Measurements from ENCODE around the gene ZNF90. TPM values are rescaled to one million over a fixed set of nuclear protein-coding genes. Genes with fewer than 3 reads are reported as not detected.
"Not testable (repeated sequence)": the region's sequence is repeated elsewhere in the genome, so short reads cannot be mapped to it uniquely, and the experiment has no call there.

Gene ZNF90
- total and polyA plus RNA-seq, 10 of the 15 experiments (the other 5 are each of a cell fraction or from before 2014, with no cell fraction given) = 0.06 to 1.3 (median 0.18) TPM; not detected in 1

- ChIA-PET RAD21 (ENCODE audit: unreplicated experiment) (no interaction called here), CTCF (no interaction called here), POLR2A (no interaction called here), SMC1A (ENCODE audit: uncharacterized antibody, unreplicated experiment) (no interaction called here)
- intact Hi-C loops (cut with micrococcal nuclease; ENCODE audit: unreplicated experiment) (no loop called here), in situ Hi-C loops (cut with MboI) (no loop called here)
- Histone ChIP-seq H3K79me2 (ENCODE audit: control insufficient read depth, insufficient read depth, low read length) (no peaks in the 10 kb centered on the region), H3K9ac (ENCODE audit: control insufficient read depth, insufficient read depth, low read length) (no peak overlapping the region), H2AFZ (ENCODE audit: control insufficient read depth, low read depth, low read length) (no peak overlapping the region), H3K4me3 (no peak overlapping the region), H3K36me3 (ENCODE audit: control insufficient read depth in 2 of 2, insufficient read depth in 2 of 2, low read length in 1 of 2) (no peaks in the 10 kb centered on the region), H3K27me3 (replicated peaks in 1 of 2; ENCODE audit: control insufficient read depth in 2 of 2, insufficient read depth in 2 of 2, low read length in 1 of 2) (no peaks in the 10 kb centered on the region), H3K27ac (ENCODE audit: control insufficient read depth, insufficient read depth) (no peak overlapping the region), H3K9me3 (replicated peaks; ENCODE audit: control insufficient read depth, insufficient read depth, low read length) (no peaks in the 10 kb centered on the region; the same call in 2 of the 3 replicates), H3K4me2 (ENCODE audit: control insufficient read depth, insufficient read depth) (no peak overlapping the region), H4K20me1 (ENCODE audit: control insufficient read depth, insufficient read depth) (no peaks in the 10 kb centered on the region), H3K4me1 (ENCODE audit: control insufficient read depth, insufficient read depth, low read length) (no peaks in the 10 kb centered on the region)
- no peak for DNase-seq (ENCODE audit: low read depth, low spot score)
- no peak for TF ChIP-seq RAD21 (IDR thresholded peaks at IDR 0.05; ENCODE audit: insufficient read depth, low read depth, low read length)
- no peak for TF ChIP-seq ZNF622 (IDR thresholded peaks at IDR 0.05)
- no peak for TF ChIP-seq KDM1A (IDR thresholded peaks at IDR 0.05; ENCODE audit: borderline replicate concordance)
- TF ChIP-seq ZNF274 (IDR thresholded peaks at IDR 0.05; ENCODE audit: insufficient read depth, insufficient read length) = no peak
- no peak for TF ChIP-seq CUX1 (IDR thresholded peaks at IDR 0.05; ENCODE audit: insufficient replicate concordance, low read depth, low read length)
- no peak for TF ChIP-seq RAD51 (IDR thresholded peaks at IDR 0.05)
- 66% methylated on average over 9 of the region's 12 CpGs for WGBS (ENCODE audit: insufficient coverage, insufficient replicate concordance, low lambda C conversion rate, missing lambda C conversion rate)
- BruUV-seq (replicated peaks) = no TSS peak
- FAIRE-seq = no peak
- no peak for ATAC-seq
These were observed 73.9 kb downstream of the ZNF90 start for GRCh38 chr19:20151617-20152145.

GRCh38 chr19:20152506-20152905 lies 74.7 kb downstream of the ZNF90 start:
- H3K9me3 ChIP-seq (replicated peaks; ENCODE audit: control insufficient read depth, insufficient read depth, low read length); DNase-seq (ENCODE audit: low read depth, low spot score); SMC1A ChIA-PET (ENCODE audit: uncharacterized antibody, unreplicated experiment); H3K27me3 ChIP-seq (replicated peaks in 1 of 2; ENCODE audit: control insufficient read depth in 2 of 2, insufficient read depth in 2 of 2, low read length in 1 of 2); H3K36me3 ChIP-seq (ENCODE audit: control insufficient read depth in 2 of 2, insufficient read depth in 2 of 2, low read length in 1 of 2); intact Hi-C loops (cut with micrococcal nuclease; ENCODE audit: unreplicated experiment); ATAC-seq; BruUV-seq (replicated peaks); H3K4me2 ChIP-seq (ENCODE audit: control insufficient read depth, insufficient read depth); H3K4me1 ChIP-seq (ENCODE audit: control insufficient read depth, insufficient read depth, low read length); H2AFZ ChIP-seq (ENCODE audit: control insufficient read depth, low read depth, low read length); H4K20me1 ChIP-seq (ENCODE audit: control insufficient read depth, insufficient read depth); FAIRE-seq; H3K79me2 ChIP-seq (ENCODE audit: control insufficient read depth, insufficient read depth, low read length); H3K9ac ChIP-seq (ENCODE audit: control insufficient read depth, insufficient read depth, low read length); POLR2A ChIA-PET; H3K27ac ChIP-seq (ENCODE audit: control insufficient read depth, insufficient read depth); CTCF ChIA-PET; RAD21 ChIA-PET (ENCODE audit: unreplicated experiment); H3K4me3 ChIP-seq; in situ Hi-C loops (cut with MboI): not testable (repeated sequence)
- WGBS (ENCODE audit: insufficient coverage, insufficient replicate concordance, low lambda C conversion rate, missing lambda C conversion rate) = 10% methylated on average over 2 of the region's 15 CpGs

Data from GM12878 (cell line).